HepG2 (cell line): Measurements from ENCODE around the gene KCNIP4.

Experiments used
- CHD2 ChIP-seq: IDR thresholded peaks from 2 replicates; pipeline ENCODE4 v1.6.1; 2011; ENCODE audit warnings: low read depth, low read length, improper control_type of control experiment
- NFIC ChIP-seq: IDR thresholded peaks from 2 replicates; pipeline ENCODE4 v1.6.1; 2012; ENCODE audit warnings: mild to moderate bottlenecking, low read length, inconsistent platforms
- ZNF747 ChIP-seq: sonication (generic); formaldehyde crosslinking; IDR thresholded peaks from 2 replicates; pipeline ENCODE4 v1.8.1; 2023; ENCODE audit warnings: missing genetic modification reagents, mild to moderate bottlenecking, borderline replicate concordance

DNA sequence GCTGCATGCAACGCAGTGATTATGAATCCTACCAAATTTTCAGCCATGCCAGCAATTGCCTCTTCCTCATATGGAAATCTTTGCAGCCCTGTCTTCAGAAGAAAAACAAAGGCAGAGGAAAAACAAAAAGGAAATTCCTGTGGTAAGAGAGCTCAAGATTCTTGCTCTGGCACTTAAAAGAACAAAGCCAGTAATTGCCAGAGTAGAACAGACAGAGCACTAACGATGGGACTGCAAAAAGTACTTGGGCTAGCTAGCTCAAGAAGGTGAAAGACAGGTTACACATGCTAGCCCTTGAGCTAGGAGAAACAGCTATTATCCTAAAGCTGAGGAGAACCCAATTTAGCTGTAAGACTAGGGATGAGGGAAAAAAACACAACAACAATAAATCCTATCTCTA is 582.3 kb downstream of the KCNIP4 start:
- TF ChIP-seq NFIC: no peak
- no peak for TF ChIP-seq ZNF747 (CRISPR knock-in tag)
- TF ChIP-seq CHD2: no peak
